K562 (cell line): Measurements from ENCODE around the gene PSORS1C2. TPM values are rescaled to one million over a fixed set of nuclear protein-coding genes. Genes with fewer than 3 reads are reported as not detected.
A peak's percentile ranks its signal among the peaks of the same experiment; 100 is the strongest.

Experiments
- ATAC-seq: fragments of 200-7000 bp; cut with Tn5 transposase; 3 replicates; pipeline ENCODE4 v1.9.1; 2020; ENCODE audit warnings: moderate library complexity
- BruUV-seq: library from RNA; stranded (reverse); fragments of 400-500 nt; replicated peaks from 2 replicates; lab custom pipeline; 2021; lab: Mats Ljungman, UMichigan
- CTCF ChIA-PET: fragments of 300-600 bp; formaldehyde crosslinking; extraction: SDS; loops from one replicate; lab custom pipeline; 2021; ENCODE audit warnings: low intra/inter-chr PET ratio; lab: Yijun Ruan, JAX
- POLR2A ChIA-PET: fragments of 300-600, 350-650 bp; sonication (Branson Sonifier 250); formaldehyde crosslinking; extraction: SDS; loops from one replicate; lab custom pipeline; 2021; ENCODE audit warnings: antibody characterized with exemption, inconsistent platforms; lab: Yijun Ruan, JAX
- DNase-seq, 4 experiments: peaks; one replicate each; pipeline versions ENCODE4 v3.0.0 to v3.0.0-alpha.2; 2011 to 2018; ENCODE audit warnings: low spot score in 3 of 4, mixed read lengths in 3 of 4; ENCODE audit errors: extremely low read depth in 1 of 4
- FAIRE-seq: peaks from 2 replicates; lab custom pipeline; 2011; peaks lifted over from hg19 to GRCh38; lab: Jason Lieb, UNC
- H2AFZ ChIP-seq: 2 replicates; pipeline ENCODE4 v1.6.0; 2011; ENCODE audit warnings: low read depth, low read length, control low read depth, inconsistent platforms
- H3K27ac ChIP-seq: fragments of 200-600 bp; 3 replicates; pipeline ENCODE4 v1.8.0; 2011; ENCODE audit warnings: low read depth, mild to moderate bottlenecking, control low read depth, inconsistent platforms, low read length, moderate library complexity, mixed read lengths; ENCODE audit errors: extremely low read depth
- H3K27me3 ChIP-seq, 2 experiments: fragments of 300-600 bp in 1 of 2; 2 replicates in 1 of 2; 3 replicates in 1 of 2; pipeline versions ENCODE4 v1.6.0 to v1.8.0; 2011; ENCODE audit warnings: inconsistent platforms in 2 of 2, low read length in 2 of 2, mild to moderate bottlenecking in 1 of 2, mixed read lengths in 1 of 2, moderate library complexity in 1 of 2; ENCODE audit not compliant: control insufficient read depth in 2 of 2, insufficient read depth in 2 of 2
- H3K36me3 ChIP-seq: fragments of 300-600 bp; 3 replicates; pipeline ENCODE4 v1.8.0; 2011; ENCODE audit warnings: mild to moderate bottlenecking, low read length, inconsistent platforms; ENCODE audit not compliant: control insufficient read depth, insufficient read depth
- H3K4me1 ChIP-seq, 2 experiments: fragments of 200-600 bp in 1 of 2; replicated peaks in 1 of 2; 2 replicates in 1 of 2; 3 replicates in 1 of 2; pipeline versions ENCODE4 v1.5.1 to v1.8.0; 2011; ENCODE audit warnings: inconsistent platforms in 2 of 2, low read length in 2 of 2, mild to moderate bottlenecking in 1 of 2, mixed read lengths in 1 of 2, moderate library complexity in 1 of 2; ENCODE audit not compliant: control insufficient read depth in 2 of 2, insufficient read depth in 2 of 2
- H3K4me2 ChIP-seq: 2 replicates; pipeline ENCODE4 v1.6.1; 2011; ENCODE audit warnings: low read length, control low read depth, inconsistent platforms, mixed read lengths; ENCODE audit not compliant: insufficient read depth
- H3K4me3 ChIP-seq: fragments of 200-600 bp; sonication (generic), shearing (Covaris generic); 2 replicates; pipeline ENCODE4 v1.5.1; 2016; ENCODE audit warnings: control low read depth, inconsistent platforms
- H3K79me2 ChIP-seq: fragments of 200-600 bp; 3 replicates; pipeline ENCODE4 v1.8.0; 2011; ENCODE audit warnings: low read length, inconsistent platforms; ENCODE audit not compliant: control insufficient read depth, insufficient read depth
- H3K9ac ChIP-seq, 2 experiments: 2 replicates each; pipeline versions ENCODE4 v1.6.0 to v1.6.1; 2011; ENCODE audit warnings: low read depth in 2 of 2, low read length in 2 of 2, control low read depth in 1 of 2, inconsistent platforms in 1 of 2, mild to moderate bottlenecking in 1 of 2, mixed read lengths in 1 of 2; ENCODE audit not compliant: insufficient read depth in 1 of 2
- H3K9me1 ChIP-seq: one replicate; pipeline ENCODE4 v1.6.0; 2011; ENCODE audit warnings: inconsistent platforms, mild to moderate bottlenecking, low read length, moderate library complexity; ENCODE audit not compliant: control insufficient read depth, insufficient read depth
- H3K9me3 ChIP-seq: replicated peaks from 2 replicates; pipeline ENCODE4 v1.5.1; 2011; ENCODE audit warnings: low read depth, low read length, inconsistent platforms; ENCODE audit not compliant: control insufficient read depth, insufficient read depth
- H4K20me1 ChIP-seq: replicated peaks from 2 replicates; pipeline ENCODE4 v1.6.1; 2011; ENCODE audit warnings: low read length, inconsistent platforms, mixed read lengths; ENCODE audit not compliant: control insufficient read depth, insufficient read depth
- DNMT1 ChIP-seq: fragments of 450-650 bp; IDR thresholded peaks from 2 replicates; pipeline ENCODE4 v1.6.1; 2016; ENCODE audit warnings: antibody characterized with exemption, mild to moderate bottlenecking
- E2F8 ChIP-seq: fragments of 450-650 bp; IDR thresholded peaks from 2 replicates; pipeline ENCODE4 v1.7.1; 2018; ENCODE audit warnings: mild to moderate bottlenecking, low read depth; ENCODE audit not compliant: partially characterized antibody
- FOSL1 ChIP-seq: fragments of 200-800 bp; sonication (Bioruptor generic); conservative IDR thresholded peaks from 2 replicates; pipeline ENCODE4 v1.6.1; 2016; ENCODE audit warnings: missing genetic modification characterization, missing compliant biosample characterization
- KAT8 ChIP-seq: fragments of 450-650 bp; IDR thresholded peaks from 2 replicates; pipeline ENCODE4 v1.6.1; 2016; ENCODE audit warnings: low read depth, mild to moderate bottlenecking
- MITF ChIP-seq: IDR thresholded peaks from 2 replicates; pipeline ENCODE4 v1.6.1; 2014; ENCODE audit warnings: antibody characterized with exemption
- PHF21A ChIP-seq: fragments of 450-650 bp; IDR thresholded peaks from 2 replicates; pipeline ENCODE4 v1.6.1; 2017; ENCODE audit warnings: low read depth, borderline replicate concordance
- WHSC1 ChIP-seq: IDR thresholded peaks from one replicate; pipeline ENCODE4 v1.6.1; 2012; ENCODE audit warnings: low read length, control low read depth, inconsistent platforms
- YY1 ChIP-seq, 3 experiments: IDR thresholded peaks; 2 replicates each; pipeline ENCODE4 v1.6.1; 2011; ENCODE audit warnings: low read length in 2 of 3, mild to moderate bottlenecking in 2 of 3, moderate library complexity in 2 of 3, borderline replicate concordance in 1 of 3, control low read depth in 1 of 3, low read depth in 1 of 3; ENCODE audit not compliant: insufficient read depth in 3 of 3, insufficient replicate concordance in 2 of 3, control insufficient read depth in 1 of 3, insufficient read length in 1 of 3; ENCODE audit errors: extremely low read depth in 1 of 3
- ZNF146 ChIP-seq: IDR thresholded peaks from one replicate; pipeline ENCODE4 v1.6.1; 2018; ENCODE audit warnings: missing compliant biosample characterization; ENCODE audit not compliant: unreplicated experiment
- ZNF224 ChIP-seq: sonication (generic); formaldehyde crosslinking; IDR thresholded peaks from 2 replicates; pipeline ENCODE4 v1.8.0; 2022; ENCODE audit warnings: mild to moderate bottlenecking, missing genetic modification reagents
- WGBS: fragments of 100-300 bp; shearing (Covaris generic); methylation state at CpG from one replicate; pipeline ENCODE4 v1.1.6; 2016; ENCODE audit warnings: low coverage, mixed read lengths; ENCODE audit not compliant: insufficient coverage; ENCODE audit errors: missing lambda C conversion rate; 5-methylcytosine and 5-hydroxymethylcytosine counted together
- in situ Hi-C: fragments of 300-500 bp; cut with MboI; formaldehyde crosslinking; loops from 4 replicates; pipeline ENCODE4 v1.15.0; 2018; ENCODE audit warnings: inconsistent platforms, mixed read lengths
- intact Hi-C: fragments of 100-400 bp; cut with micrococcal nuclease; formaldehyde crosslinking; loops from 2 replicates; pipeline ENCODE4 v1.14.2; 2022
- polyA plus RNA-seq, 8 experiments: library from polyadenylated mRNA; depleted of rRNA in 4 of 8; stranded (reverse) in 5 of 8; unstranded in 3 of 8; fragments of >200 nt; fragmentation: Nextera tagmentation in 2 of 8; fragmentation: Illumina TruSeq in 1 of 8; extraction: Ambion mirVana in 2 of 8; extraction: Trizol in 1 of 8; gene quantifications; 2 replicates each; pipeline versions ENCODE4 v1.2.1 to v1.2.3, GENCODE V29; 2011 to 2014; ENCODE audit warnings: inconsistent platforms in 1 of 8, missing spikeins in 1 of 8
- total RNA-seq, 7 experiments: library from RNA; depleted of rRNA in 6 of 7; stranded (reverse); fragments of >200 nt in 6 of 7; fragmentation: Illumina TruSeq in 2 of 7; extraction: Trizol in 2 of 7; gene quantifications; 2 replicates each; pipeline versions ENCODE4 v1.2.1 to v1.2.3, GENCODE V29; 2011 to 2021; ENCODE audit warnings: low replicate concordance in 1 of 7

Gene PSORS1C2
- total and polyA plus RNA-seq, 9 of the 15 experiments (the other 6 are each of a cell fraction or from before 2014, with no cell fraction given), result not detected

GRCh38 chr6:31120151-31120915 is 18.5 kb downstream of the PSORS1C2 start, which contains the start of gene CDSN:
CDSN (minus strand) TSS chr6:31120446; CDS start chr6:31120419, 27 bp downstream.
- TF ChIP-seq FOSL1 (tag) (no peak), DNMT1 (no peak), YY1 (IDR thresholded peaks at IDR 0.05; ENCODE audit: borderline replicate concordance in 1 of 3, control insufficient read depth in 1 of 3, extremely low read depth in 1 of 3, insufficient read depth in 3 of 3, insufficient read length in 1 of 3, insufficient replicate concordance in 2 of 3, low read depth in 1 of 3, low read length in 2 of 3) (no peak), KAT8 (no peak), PHF21A (no peak), ZNF146 (CRISPR knock-in tag) (no peak), ZNF224 (CRISPR knock-in tag) (no peak), WHSC1 (no peak), E2F8 (no peak), MITF (no peak)
- FAIRE-seq (no peak), ATAC-seq (no peak), DNase-seq (no peak)
- CTCF ChIA-PET, result no interaction called here
- H3K9ac ChIP-seq, result peak within 1 kb of the TSS in 1 of 2 experiments; percentile 6; a peak in 1 of 4 replicates
- no peaks in the 10 kb centered on the region for H3K36me3 ChIP-seq
- POLR2A ChIA-PET, result interaction anchor here (0.7 kb wide), 1 partner anchor 38 kb away, joined by 3 read pairs; no protein-coding TSS in a partner anchor
- WGBS, result under 1% methylated on average over 26 of the region's 26 CpGs
- in situ Hi-C loops, result no loop called here
- intact Hi-C loops, result no loop called here
- no peak within 1 kb of the TSS for H3K27ac ChIP-seq
- H3K9me3 ChIP-seq, result no peaks in the 10 kb centered on the region
- H3K4me3 ChIP-seq, result no peak within 1 kb of the TSS
- H3K4me1 ChIP-seq, result peaks cover 0 to 16% of the 10 kb centered on the region in 2 experiments; a peak in 3 of 5 replicates
- H3K4me2 ChIP-seq, result no peak within 1 kb of the TSS
- peaks cover 52 to 86% of the 10 kb centered on the region in 2 experiments for H3K27me3 ChIP-seq
- no TSS peak for BruUV-seq
- no peaks in the 10 kb centered on the region for H3K79me2 ChIP-seq
- peaks cover 3% of the 10 kb centered on the region; the same call in 1 of the 2 replicates for H4K20me1 ChIP-seq
- H3K9me1 ChIP-seq, result no peaks in the 10 kb centered on the region
- H2AFZ ChIP-seq, result no peak within 1 kb of the TSS
